WTC11 (cell line): ENCODE data around the gene OR52E5. TPM values are rescaled to one million over a fixed set of nuclear protein-coding genes. Genes with fewer than 3 reads are reported as not detected.

Experiments
- ATAC-seq: fragments of 200-7000 bp; cut with Tn5 transposase; 2 replicates; pipeline ENCODE4 v1.10.0; 2021; ENCODE audit warnings: mild to moderate bottlenecking, moderate library complexity
- CTCF ChIA-PET: fragments of 300-600 bp; sonication (Branson Sonifier 250); formaldehyde crosslinking; loops from one replicate; lab custom pipeline; 2021; ENCODE audit warnings: antibody characterized with exemption; lab: Charles Lee
- POLR2A ChIA-PET: fragments of 350-600 bp; sonication (Branson Sonifier 250); formaldehyde crosslinking; loops from one replicate; lab custom pipeline; 2021; ENCODE audit warnings: antibody characterized with exemption; lab: Charles Lee
- DNase-seq: peaks from one replicate; pipeline ENCODE4 v3.0.0; 2021; ENCODE audit warnings: low spot score
- H3K27ac Mint-ChIP-seq: 2 replicates; pipeline ENCODE4 v1.8.0; 2021; ENCODE audit warnings: mixed read lengths
- H3K27me3 Mint-ChIP-seq: 2 replicates; pipeline ENCODE4 v1.8.0; 2021; ENCODE audit warnings: low read depth, mild to moderate bottlenecking, moderate library complexity, mixed read lengths
- H3K36me3 Mint-ChIP-seq: 2 replicates; pipeline ENCODE4 v1.8.0; 2021; ENCODE audit warnings: mixed read lengths
- H3K4me1 Mint-ChIP-seq: 2 replicates; pipeline ENCODE4 v1.8.0; 2022; ENCODE audit warnings: mixed read lengths
- H3K4me3 Mint-ChIP-seq: 2 replicates; pipeline ENCODE4 v1.8.0; 2021; ENCODE audit warnings: mild to moderate bottlenecking, moderate library complexity, mixed read lengths
- H3K9me3 Mint-ChIP-seq: 2 replicates; pipeline ENCODE4 v1.8.0; 2021; ENCODE audit warnings: mixed read lengths
- ARID4B ChIP-seq: sonication (generic); formaldehyde crosslinking; IDR thresholded peaks from 2 replicates; pipeline ENCODE4 v1.8.0; 2023; ENCODE audit warnings: missing genetic modification reagents, mild to moderate bottlenecking, borderline replicate concordance
- E2F5 ChIP-seq: sonication (generic); formaldehyde crosslinking; IDR thresholded peaks from 2 replicates; pipeline ENCODE4 v1.8.1; 2022; ENCODE audit warnings: mild to moderate bottlenecking, moderate library complexity, missing genetic modification reagents
- ELF4 ChIP-seq: sonication (generic); formaldehyde crosslinking; IDR thresholded peaks from 2 replicates; pipeline ENCODE4 v1.8.1; 2022; ENCODE audit warnings: low read depth, mild to moderate bottlenecking, moderate library complexity, missing genetic modification reagents
- EMX1 ChIP-seq: fragments of 250-450 bp; sonication (Bioruptor Pico); IDR thresholded peaks from 2 replicates; pipeline ENCODE4 v1.8.0; 2021; ENCODE audit warnings: mild to moderate bottlenecking
- FOXJ3 ChIP-seq: sonication (generic); formaldehyde crosslinking; IDR thresholded peaks from 2 replicates; pipeline ENCODE4 v1.9.0; 2021; ENCODE audit warnings: missing genetic modification reagents, mild to moderate bottlenecking, borderline replicate concordance
- HMGXB4 ChIP-seq: sonication (generic); formaldehyde crosslinking; IDR thresholded peaks from 2 replicates; pipeline ENCODE4 v1.8.1; 2023; ENCODE audit warnings: mild to moderate bottlenecking, moderate library complexity, missing genetic modification reagents
- MXD4 ChIP-seq: fragments of 250-450 bp; sonication (Bioruptor Pico); IDR thresholded peaks from 2 replicates; pipeline ENCODE4 v1.8.0; 2021; ENCODE audit warnings: mild to moderate bottlenecking, moderate library complexity, borderline replicate concordance
- RELA ChIP-seq: sonication (generic); formaldehyde crosslinking; IDR thresholded peaks from 2 replicates; pipeline ENCODE4 v1.8.1; 2022; ENCODE audit warnings: missing genetic modification reagents, mild to moderate bottlenecking, borderline replicate concordance
- RORB ChIP-seq: fragments of 250-450 bp; sonication (Bioruptor Pico); IDR thresholded peaks from 2 replicates; pipeline ENCODE4 v1.9.0; 2021; ENCODE audit warnings: mild to moderate bottlenecking
- SMAD3 ChIP-seq: sonication (generic); formaldehyde crosslinking; IDR thresholded peaks from 2 replicates; pipeline ENCODE4 v1.8.0; 2022; ENCODE audit warnings: missing genetic modification reagents, mild to moderate bottlenecking, borderline replicate concordance
- SOX15 ChIP-seq: fragments of 250-450 bp; sonication (Bioruptor Pico); IDR thresholded peaks from 2 replicates; pipeline ENCODE4 v1.9.0; 2021; ENCODE audit warnings: mild to moderate bottlenecking
- TCF7 ChIP-seq: sonication (generic); formaldehyde crosslinking; IDR thresholded peaks from 2 replicates; pipeline ENCODE4 v1.8.0; 2022; ENCODE audit warnings: mild to moderate bottlenecking, low read depth, missing genetic modification reagents, moderate library complexity
- TEAD1 ChIP-seq: sonication (generic); formaldehyde crosslinking; IDR thresholded peaks from 2 replicates; pipeline ENCODE4 v1.8.0; 2022; ENCODE audit warnings: mild to moderate bottlenecking, missing genetic modification reagents
- USF1 ChIP-seq: sonication (generic); formaldehyde crosslinking; IDR thresholded peaks from 2 replicates; pipeline ENCODE4 v1.8.0; 2022; ENCODE audit warnings: mild to moderate bottlenecking, missing genetic modification reagents
- ZNF232 ChIP-seq: sonication (generic); formaldehyde crosslinking; IDR thresholded peaks from 2 replicates; pipeline ENCODE4 v1.8.0; 2022; ENCODE audit warnings: mild to moderate bottlenecking, missing genetic modification reagents
- ZNF423 ChIP-seq: fragments of 250-450 bp; sonication (Bioruptor Pico); IDR thresholded peaks from 2 replicates; pipeline ENCODE4 v2.1.2; 2022; ENCODE audit warnings: mild to moderate bottlenecking, moderate library complexity
- total RNA-seq: library from RNA; stranded (reverse); gene quantifications from 3 replicates; pipeline ENCODE4 v1.2.3, GENCODE V29; 2021
- TF ChIP-seq, protein P1 (sequence below): fragments of 250-450 bp; sonication (Bioruptor Pico); IDR thresholded peaks from 2 replicates; pipeline ENCODE4 v1.9.0; 2021; ENCODE audit warnings: moderate library complexity, mild to moderate bottlenecking, inconsistent platforms, borderline replicate concordance
- TF ChIP-seq, protein P2 (sequence below): fragments of 250-450 bp; sonication (Bioruptor Pico); IDR thresholded peaks from 2 replicates; pipeline ENCODE4 v1.9.0; 2021; ENCODE audit warnings: mild to moderate bottlenecking

OR52E5 gene
- total RNA-seq, 1 experiment from 2014 or later: not detected

- ChIA-PET CTCF (no interaction called here), POLR2A (no interaction called here)
- H3K4me1 Mint-ChIP-seq: no peaks in the 10 kb centered on the region
- TF ChIP-seq FOXJ3 (CRISPR knock-in tag) (no peak), ARID4B (CRISPR knock-in tag) (no peak), EMX1 (no peak), SOX15 (CRISPR knock-in tag) (no peak), HMGXB4 (CRISPR knock-in tag) (no peak), ELF4 (CRISPR knock-in tag) (no peak), MXD4 (CRISPR knock-in tag) (no peak), ZNF232 (no peak), RORB (no peak), E2F5 (CRISPR knock-in tag) (no peak), USF1 (CRISPR knock-in tag) (no peak), TEAD1 (CRISPR knock-in tag) (no peak), ZNF423 (CRISPR knock-in tag) (no peak), RELA (CRISPR knock-in tag) (no peak), TCF7 (CRISPR knock-in tag) (no peak), SMAD3 (CRISPR knock-in tag) (no peak)
- TF ChIP-seq, protein P1, sequence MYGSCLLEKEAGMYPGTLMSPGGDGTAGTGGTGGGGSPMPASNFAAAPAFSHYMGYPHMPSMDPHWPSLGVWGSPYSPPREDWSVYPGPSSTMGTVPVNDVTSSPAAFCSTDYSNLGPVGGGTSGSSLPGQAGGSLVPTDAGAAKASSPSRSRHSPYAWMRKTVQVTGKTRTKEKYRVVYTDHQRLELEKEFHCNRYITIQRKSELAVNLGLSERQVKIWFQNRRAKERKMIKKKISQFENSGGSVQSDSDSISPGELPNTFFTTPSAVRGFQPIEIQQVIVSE (CRISPR knock-in tag): no peak
- TF ChIP-seq, protein P2, sequence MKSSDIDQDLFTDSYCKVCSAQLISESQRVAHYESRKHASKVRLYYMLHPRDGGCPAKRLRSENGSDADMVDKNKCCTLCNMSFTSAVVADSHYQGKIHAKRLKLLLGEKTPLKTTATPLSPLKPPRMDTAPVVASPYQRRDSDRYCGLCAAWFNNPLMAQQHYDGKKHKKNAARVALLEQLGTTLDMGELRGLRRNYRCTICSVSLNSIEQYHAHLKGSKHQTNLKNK (CRISPR knock-in tag): no peak
- DNase-seq (no peak), ATAC-seq (no peak)
- peaks cover 33% of the 10 kb centered on the region for H3K36me3 Mint-ChIP-seq
- H3K27me3 Mint-ChIP-seq: peaks cover 20% of the 10 kb centered on the region
- no peak overlapping the region for H3K4me3 Mint-ChIP-seq
- no peak overlapping the region for H3K27ac Mint-ChIP-seq
- H3K9me3 Mint-ChIP-seq: peaks cover 68% of the 10 kb centered on the region
Observed at GRCh38 chr11:5933116-5933515, 40.1 kb downstream of the OR52E5 start.
